Hepatocyte (in vitro differentiated cells): ENCODE data around the gene SSC5D. TPM values are rescaled to one million over a fixed set of nuclear protein-coding genes. Genes with fewer than 3 reads are reported as not detected.

Experiments used
- DNase-seq: peaks from one replicate; pipeline ENCODE4 v3.0.0-alpha.2; 2016; ENCODE audit warnings: low spot score
- H2AFZ ChIP-seq: fragments of 200-600 bp; sonication (generic); 2 replicates; pipeline ENCODE4 v1.6.0; 2016; ENCODE audit warnings: antibody characterized with exemption, mild to moderate bottlenecking
- H3K27ac ChIP-seq: fragments of 200-600 bp; sonication (generic); 2 replicates; pipeline ENCODE4 v1.5.1; 2016; ENCODE audit warnings: mild to moderate bottlenecking
- H3K27me3 ChIP-seq: fragments of 200-600 bp; sonication (generic); 2 replicates; pipeline ENCODE4 v1.6.1; 2016
- H3K36me3 ChIP-seq: fragments of 200-600 bp; sonication (generic); replicated peaks from 2 replicates; pipeline ENCODE4 v1.5.1; 2016; ENCODE audit warnings: low read depth; ENCODE audit not compliant: insufficient read depth
- H3K4me1 ChIP-seq: fragments of 200-600 bp; sonication (generic); 2 replicates; pipeline ENCODE4 v1.5.1; 2016; ENCODE audit warnings: mild to moderate bottlenecking, moderate library complexity; ENCODE audit not compliant: insufficient read depth
- H3K4me2 ChIP-seq: fragments of 200-600 bp; sonication (generic); 2 replicates; pipeline ENCODE4 v1.6.0; 2016
- H3K4me3 ChIP-seq: fragments of 200-600 bp; sonication (generic); 2 replicates; pipeline ENCODE4 v1.5.1; 2016; ENCODE audit warnings: mild to moderate bottlenecking
- H3K79me2 ChIP-seq: fragments of 200-600 bp; sonication (generic); 2 replicates; pipeline ENCODE4 v1.6.0; 2017; ENCODE audit warnings: mild to moderate bottlenecking
- H3K9me2 ChIP-seq: fragments of 200-600 bp; sonication (generic); replicated peaks from 2 replicates; pipeline ENCODE4 v1.6.0; 2017; ENCODE audit warnings: mild to moderate bottlenecking; ENCODE audit not compliant: insufficient read depth
- H3K9me3 ChIP-seq: fragments of 200-600 bp; sonication (generic); 2 replicates; pipeline ENCODE4 v1.5.1; 2016; ENCODE audit warnings: low read depth, mild to moderate bottlenecking
- H4K20me1 ChIP-seq: fragments of 200-600 bp; sonication (generic); 2 replicates; pipeline ENCODE4 v1.6.0; 2016; ENCODE audit warnings: mild to moderate bottlenecking; ENCODE audit not compliant: insufficient read depth, poor library complexity, severe bottlenecking
- EZH2 ChIP-seq: fragments of 200-600 bp; sonication (generic); IDR thresholded peaks from 2 replicates; pipeline ENCODE4 v1.6.1; 2016; ENCODE audit warnings: antibody characterized with exemption, mild to moderate bottlenecking, borderline replicate concordance
- EZH2phosphoT487 ChIP-seq: fragments of 200-600 bp; sonication (generic); IDR thresholded peaks from one replicate; pipeline ENCODE4 v1.6.1; 2018; ENCODE audit warnings: antibody characterized with exemption, mild to moderate bottlenecking, low read depth, moderate library complexity; ENCODE audit not compliant: unreplicated experiment, severe bottlenecking
- WGBS: methylation state at CpG from one replicate; pipeline ENCODE4 v1.1.6; 2016; ENCODE audit warnings: low lambda C conversion rate; ENCODE audit errors: missing lambda C conversion rate; 5-methylcytosine and 5-hydroxymethylcytosine counted together
- polyA plus RNA-seq: library from polyadenylated mRNA; unstranded; fragments of >200 nt; fragmentation: Nextera tagmentation; extraction: Ambion mirVana; gene quantifications from 2 replicates; pipeline ENCODE4 v1.2.1, GENCODE V29; 2016
- total RNA-seq: library from RNA; depleted of rRNA; stranded (reverse); fragments of >200 nt; gene quantifications from 2 replicates; pipeline ENCODE4 v1.2.3, GENCODE V29; 2014
- TF ChIP-seq, protein P1 (sequence below): fragments of 200-600 bp; sonication (generic); IDR thresholded peaks from 2 replicates; pipeline ENCODE4 v1.5.1; 2016; ENCODE audit warnings: antibody characterized with exemption, mild to moderate bottlenecking; ENCODE audit not compliant: poor library complexity

SSC5D gene
- total and polyA plus RNA-seq, 2 experiments from 2014 or later: 0.80 to 5.1 TPM

DNA sequence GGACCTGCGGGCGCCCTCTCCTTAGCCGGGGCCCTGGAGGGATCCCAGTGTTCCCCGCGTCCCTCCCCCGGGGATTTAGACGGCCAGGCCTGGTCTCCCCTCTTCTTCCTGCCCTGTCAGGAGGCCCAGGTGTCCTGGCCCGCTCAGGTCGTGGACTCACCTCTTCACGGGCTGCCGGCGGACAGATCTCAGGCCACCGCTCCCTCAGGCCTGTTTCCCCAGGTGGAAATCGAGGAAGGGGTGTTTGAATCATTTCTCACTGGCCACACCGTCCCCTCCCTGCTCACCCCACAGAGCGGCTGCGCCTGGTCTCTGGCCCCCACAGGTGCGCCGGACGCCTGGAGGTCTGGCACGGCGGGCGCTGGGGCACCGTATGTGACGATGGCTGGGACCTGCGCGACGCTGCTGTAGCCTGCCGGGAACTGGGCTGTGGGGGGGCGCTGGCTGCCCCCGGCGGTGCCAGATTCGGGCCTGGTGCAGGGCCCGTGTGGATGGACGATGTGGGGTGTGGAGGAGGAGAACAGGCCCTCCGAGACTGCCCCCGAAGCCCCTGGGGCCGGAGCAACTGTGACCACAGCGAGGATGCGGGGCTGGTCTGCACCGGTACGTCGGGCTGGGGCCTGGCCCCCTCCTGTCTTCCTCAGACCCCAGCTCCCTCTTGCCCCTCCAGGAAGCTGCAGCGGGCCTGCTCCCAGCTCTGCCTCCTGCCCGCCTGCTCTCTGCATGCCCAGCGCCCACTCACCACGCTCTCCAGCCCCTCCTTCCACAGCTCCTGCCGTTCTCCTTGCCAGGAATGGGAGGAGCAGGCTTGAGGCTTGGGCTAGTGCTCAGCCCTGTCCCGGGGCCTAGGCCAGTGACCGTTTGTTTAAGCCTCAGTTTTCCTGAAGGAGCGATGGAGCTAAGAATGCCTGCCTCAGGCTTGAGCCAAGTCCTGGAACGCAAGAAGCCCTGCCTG is 2.5 kb downstream of the SSC5D start:
- no peak overlapping the region for H3K4me3 ChIP-seq
- no peak overlapping the region for H2AFZ ChIP-seq
- H3K79me2 ChIP-seq: peaks cover 2% of the 10 kb centered on the region
- peaks cover 10% of the 10 kb centered on the region for H3K27me3 ChIP-seq
- H3K9me3 ChIP-seq: no peaks in the 10 kb centered on the region
- H3K27ac ChIP-seq: no peak overlapping the region
- WGBS: 91% methylated on average over 36 of the region's 52 CpGs
- no peaks in the 10 kb centered on the region for H4K20me1 ChIP-seq
- no peak for DNase-seq
- TF ChIP-seq, protein P1, sequence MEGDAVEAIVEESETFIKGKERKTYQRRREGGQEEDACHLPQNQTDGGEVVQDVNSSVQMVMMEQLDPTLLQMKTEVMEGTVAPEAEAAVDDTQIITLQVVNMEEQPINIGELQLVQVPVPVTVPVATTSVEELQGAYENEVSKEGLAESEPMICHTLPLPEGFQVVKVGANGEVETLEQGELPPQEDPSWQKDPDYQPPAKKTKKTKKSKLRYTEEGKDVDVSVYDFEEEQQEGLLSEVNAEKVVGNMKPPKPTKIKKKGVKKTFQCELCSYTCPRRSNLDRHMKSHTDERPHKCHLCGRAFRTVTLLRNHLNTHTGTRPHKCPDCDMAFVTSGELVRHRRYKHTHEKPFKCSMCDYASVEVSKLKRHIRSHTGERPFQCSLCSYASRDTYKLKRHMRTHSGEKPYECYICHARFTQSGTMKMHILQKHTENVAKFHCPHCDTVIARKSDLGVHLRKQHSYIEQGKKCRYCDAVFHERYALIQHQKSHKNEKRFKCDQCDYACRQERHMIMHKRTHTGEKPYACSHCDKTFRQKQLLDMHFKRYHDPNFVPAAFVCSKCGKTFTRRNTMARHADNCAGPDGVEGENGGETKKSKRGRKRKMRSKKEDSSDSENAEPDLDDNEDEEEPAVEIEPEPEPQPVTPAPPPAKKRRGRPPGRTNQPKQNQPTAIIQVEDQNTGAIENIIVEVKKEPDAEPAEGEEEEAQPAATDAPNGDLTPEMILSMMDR: no peak
- TF ChIP-seq EZH2 (no peak), EZH2phosphoT487 (no peak)
- H3K36me3 ChIP-seq: no peaks in the 10 kb centered on the region
- H3K4me2 ChIP-seq: no peak overlapping the region
- H3K4me1 ChIP-seq: peaks cover 20% of the 10 kb centered on the region
- H3K9me2 ChIP-seq: no peaks in the 10 kb centered on the region

DNA sequence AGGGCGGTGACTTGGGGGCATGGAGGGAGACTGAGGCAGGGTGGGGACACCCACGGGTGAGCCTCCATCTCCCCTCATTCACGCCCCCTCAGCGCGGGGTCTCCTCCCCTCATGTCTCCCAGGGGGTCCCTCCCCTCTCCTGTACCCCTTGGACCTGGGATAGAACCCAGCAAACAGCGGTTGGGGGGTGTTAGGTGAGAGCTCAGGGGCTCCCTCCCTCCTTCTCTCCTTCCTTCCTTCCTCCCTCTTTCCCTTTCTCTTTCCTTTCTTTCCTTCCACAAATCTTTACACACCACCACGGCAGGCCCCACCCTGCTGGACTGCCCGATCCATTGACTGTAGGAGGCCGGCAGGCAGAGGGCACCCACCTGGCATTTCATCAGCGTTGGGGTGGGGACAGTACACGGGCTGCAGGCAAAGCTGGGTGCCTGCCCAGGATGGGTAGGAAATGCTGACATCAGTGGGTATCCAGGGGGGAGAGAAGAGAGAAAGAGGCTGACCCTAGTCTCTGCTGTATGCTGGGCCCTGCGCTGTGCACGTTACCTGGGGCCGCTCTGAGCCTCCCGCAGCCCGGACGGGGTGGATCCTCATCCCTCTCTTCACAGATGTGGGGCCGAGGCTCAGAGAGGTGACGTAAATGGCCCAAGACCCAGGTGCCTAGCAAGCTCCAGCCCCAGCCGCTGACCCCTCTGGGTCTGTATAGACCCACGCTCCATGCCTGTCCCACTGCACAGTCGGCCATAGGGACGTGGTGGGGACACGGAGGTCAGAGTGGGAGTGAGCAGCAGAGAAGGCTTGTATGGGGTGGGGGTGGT is 3.5 kb downstream of the SSC5D start:
- no peak for TF ChIP-seq EZH2
- TF ChIP-seq, protein P1: no peak
- no peak for TF ChIP-seq EZH2phosphoT487
- peaks cover 10% of the 10 kb centered on the region for H3K27me3 ChIP-seq
- peaks cover 16% of the 10 kb centered on the region for H3K4me1 ChIP-seq
- H3K9me3 ChIP-seq: no peaks in the 10 kb centered on the region
- no peaks in the 10 kb centered on the region for H3K9me2 ChIP-seq
- no peak overlapping the region for H3K4me2 ChIP-seq
- no peaks in the 10 kb centered on the region for H4K20me1 ChIP-seq
- H3K36me3 ChIP-seq: no peaks in the 10 kb centered on the region
- H3K27ac ChIP-seq: no peak overlapping the region
- no peak for DNase-seq
- no peak overlapping the region for H2AFZ ChIP-seq
- H3K79me2 ChIP-seq: no peaks in the 10 kb centered on the region
- 88% methylated on average over 20 of the region's 24 CpGs for WGBS
- no peak overlapping the region for H3K4me3 ChIP-seq

DNA sequence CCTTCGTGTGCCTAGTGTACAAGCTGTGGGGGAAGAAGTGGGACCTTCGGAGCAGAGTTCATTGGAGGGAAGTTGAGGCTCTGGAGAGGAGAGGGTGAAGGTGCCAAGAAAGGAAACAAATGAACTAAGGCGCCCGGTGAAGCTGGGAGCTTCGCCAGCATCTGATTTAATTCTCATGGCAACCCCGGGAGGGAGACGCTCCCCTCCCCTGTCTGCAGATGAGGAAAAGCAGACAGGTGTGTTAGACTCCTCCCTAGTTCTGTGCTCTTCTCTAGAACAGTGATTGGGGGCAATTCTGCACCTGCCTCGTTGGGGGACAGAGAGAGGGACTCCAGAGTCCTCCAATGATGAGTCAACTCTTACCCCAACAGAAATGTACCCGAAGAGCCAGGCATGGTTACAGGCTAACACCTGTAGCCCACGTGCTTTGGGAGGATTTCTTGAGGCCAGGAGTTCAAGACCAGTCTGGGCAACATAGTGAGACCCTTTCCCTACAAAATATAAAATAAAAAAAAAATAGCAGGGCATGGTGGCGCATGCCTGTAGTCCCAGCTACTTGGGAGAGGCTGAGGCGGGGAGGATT is 4.2 kb downstream of the SSC5D start:
- Histone ChIP-seq H3K4me3 (no peak overlapping the region), H3K4me2 (no peak overlapping the region), H4K20me1 (no peaks in the 10 kb centered on the region), H3K9me3 (no peaks in the 10 kb centered on the region), H3K27ac (no peak overlapping the region), H3K36me3 (no peaks in the 10 kb centered on the region), H3K9me2 (no peaks in the 10 kb centered on the region), H3K4me1 (peaks cover 9% of the 10 kb centered on the region), H2AFZ (no peak overlapping the region), H3K79me2 (no peaks in the 10 kb centered on the region), H3K27me3 (peaks cover 10% of the 10 kb centered on the region)
- no peak for TF ChIP-seq EZH2phosphoT487
- TF ChIP-seq, protein P1: no peak
- no peak for DNase-seq
- 71% methylated on average over 12 of the region's 12 CpGs for WGBS
